GM18951 (cell line): ENCODE data around the gene SLU7.
"Not testable (repeated sequence)": the region's sequence is repeated elsewhere in the genome, so short reads cannot be mapped to it uniquely, and the experiment has no call there.

Experiments
- POLR2A ChIP-seq: IDR thresholded peaks from 4 replicates; pipeline ENCODE4 v1.6.1; 2011; ENCODE audit warnings: mild to moderate bottlenecking; ENCODE audit not compliant: insufficient read length, insufficient read depth; ENCODE audit errors: extremely low read depth
- in situ Hi-C: fragments of 300-500 bp; cut with MboI; formaldehyde crosslinking; loops from one replicate; pipeline ENCODE4 v1.12.0; 2022; ENCODE audit warnings: low sequenced_read_pairs, mixed read lengths, inconsistent platforms; ENCODE audit not compliant: unreplicated experiment

Gene SLU7

DNA sequence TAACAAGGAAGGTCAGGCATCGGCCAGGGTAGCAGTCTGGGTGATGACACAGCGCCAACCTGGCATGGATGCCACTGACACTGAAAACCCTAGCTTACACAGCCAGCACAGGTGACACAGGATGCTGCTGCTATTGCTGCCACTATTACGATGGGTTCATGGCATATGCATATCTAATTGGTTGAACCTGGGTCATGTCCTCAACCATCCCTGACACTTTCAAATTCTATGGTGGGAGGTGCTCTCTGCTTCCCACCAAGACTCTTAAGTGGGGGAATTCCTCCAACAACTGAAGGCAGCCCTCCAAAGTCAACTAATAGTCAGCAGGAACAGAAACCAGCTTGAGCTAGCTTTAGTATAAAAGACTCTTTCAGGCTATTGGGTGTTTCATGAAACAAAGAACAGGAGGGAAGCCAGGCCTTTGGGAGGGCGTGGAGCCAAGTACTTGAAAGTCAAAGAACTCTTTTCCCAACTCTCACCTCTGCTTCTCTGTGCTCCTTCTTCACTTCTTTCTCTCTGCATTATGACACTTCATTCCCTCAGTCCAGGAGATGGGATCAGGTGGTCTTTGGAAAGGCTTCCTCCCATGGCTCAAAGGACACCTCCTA, 24.0 kb upstream of the SLU7 start:
- TF ChIP-seq POLR2A = peak; percentile 31
- in situ Hi-C loops = no loop called here

DNA sequence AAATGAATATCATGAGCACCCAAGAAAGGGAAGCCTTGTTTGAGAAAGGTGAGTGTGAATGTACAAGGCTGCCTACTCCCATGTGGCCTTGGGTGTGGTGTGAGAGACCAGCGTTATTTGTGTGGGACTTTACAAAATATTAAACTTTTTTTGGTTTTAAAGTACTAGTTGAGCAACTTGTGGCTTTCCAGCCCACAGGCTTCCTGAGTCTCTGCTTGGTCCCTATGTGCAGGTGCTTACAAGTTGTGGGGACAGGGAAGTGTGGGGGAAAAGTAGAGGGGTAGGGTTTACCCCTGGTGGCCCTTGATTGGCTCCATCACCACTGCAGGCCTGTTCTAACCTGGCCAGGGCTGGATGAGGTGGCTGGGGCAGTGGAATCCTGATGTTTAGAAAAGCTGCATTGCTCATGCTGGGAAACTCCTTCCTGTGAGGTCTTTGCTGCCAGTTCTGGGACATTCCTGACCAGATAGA, 22.5 kb upstream of the SLU7 start:
- TF ChIP-seq POLR2A = no peak
- in situ Hi-C loops = no loop called here

DNA sequence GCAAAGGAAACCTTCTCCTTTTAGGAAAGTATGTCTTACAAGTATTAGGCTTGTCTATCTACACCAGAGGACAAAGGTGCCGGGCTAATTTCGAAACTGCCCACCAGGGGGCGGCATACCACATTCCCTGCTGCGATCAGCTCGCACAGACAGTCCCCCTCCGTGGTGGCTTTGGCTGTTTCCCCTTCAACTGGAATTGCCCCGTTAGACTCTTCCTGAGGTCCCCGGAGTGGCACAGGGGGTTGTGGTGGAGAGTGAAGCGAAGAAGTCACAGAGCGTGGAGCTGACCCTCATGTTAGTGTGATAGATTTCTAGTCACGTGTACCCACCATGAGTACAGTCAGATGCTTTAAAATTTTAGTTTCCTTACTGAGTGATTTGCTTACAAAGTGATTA, 20.3 kb upstream of the SLU7 start:
- in situ Hi-C loops = no loop called here
- TF ChIP-seq POLR2A = peak; percentile 43

DNA sequence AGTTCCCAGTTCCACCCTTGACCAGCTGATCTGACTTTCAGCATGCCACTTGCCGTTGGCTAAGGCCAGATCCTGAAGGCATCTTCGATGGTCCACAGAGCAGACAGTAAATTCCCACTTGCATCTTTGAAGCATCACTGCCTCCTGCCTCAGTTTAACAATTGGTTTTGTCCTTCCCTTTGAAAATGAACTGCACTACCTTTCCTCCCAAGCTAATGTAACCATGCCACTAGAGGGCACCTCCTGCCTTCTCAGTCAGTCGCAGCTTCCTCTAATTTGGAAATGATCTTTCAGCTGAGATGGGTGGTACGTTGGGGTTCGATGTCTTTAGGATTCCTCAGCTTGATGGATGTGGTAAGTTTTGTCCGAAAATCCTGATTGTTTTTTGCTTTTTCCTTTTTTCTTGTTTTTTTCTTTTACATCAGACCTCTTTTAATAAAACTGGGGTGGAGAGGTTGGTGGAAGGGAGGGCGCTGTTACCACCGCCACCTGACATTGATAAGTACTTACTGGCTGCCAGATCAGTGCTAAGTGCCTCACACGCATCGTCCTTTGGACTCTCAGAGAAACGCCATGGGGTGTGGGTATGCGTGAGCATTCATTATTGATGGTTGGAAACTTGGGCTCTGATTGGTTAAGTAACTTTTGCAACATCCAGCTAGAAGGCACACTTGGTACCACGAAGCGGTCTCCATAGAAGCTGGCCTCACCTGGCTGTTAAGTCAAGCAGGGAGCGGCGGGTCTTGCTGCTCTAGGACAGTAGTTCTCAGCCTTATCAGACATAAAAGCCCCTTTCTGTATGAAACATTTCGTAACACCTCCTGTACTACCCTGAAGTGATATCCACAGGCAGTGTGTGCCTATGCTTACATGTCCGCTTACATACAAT, 19.7 kb upstream of the SLU7 start:
- TF ChIP-seq POLR2A = peak; percentile 34
- in situ Hi-C loops = no loop called here

DNA sequence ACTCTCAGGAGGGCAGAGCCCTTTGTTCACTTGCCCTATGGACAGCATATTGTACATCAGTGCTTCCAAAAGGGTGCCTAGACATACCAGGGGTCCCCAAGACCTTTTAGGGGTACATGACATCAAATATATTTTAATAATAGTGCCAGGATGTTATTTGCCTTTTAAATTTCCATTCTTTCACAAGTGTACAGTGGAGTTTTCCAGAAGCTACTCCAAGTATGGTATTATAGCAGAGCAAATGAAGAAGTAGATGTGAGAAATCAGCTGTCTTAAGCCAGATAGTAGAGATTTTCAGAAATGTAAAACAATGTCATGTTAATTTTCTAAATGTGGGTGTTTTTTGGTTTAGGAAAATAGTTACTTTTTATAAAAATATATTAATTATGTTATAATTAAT, 18.4 kb upstream of the SLU7 start:
- in situ Hi-C loops = no loop called here
- TF ChIP-seq POLR2A = no peak

DNA sequence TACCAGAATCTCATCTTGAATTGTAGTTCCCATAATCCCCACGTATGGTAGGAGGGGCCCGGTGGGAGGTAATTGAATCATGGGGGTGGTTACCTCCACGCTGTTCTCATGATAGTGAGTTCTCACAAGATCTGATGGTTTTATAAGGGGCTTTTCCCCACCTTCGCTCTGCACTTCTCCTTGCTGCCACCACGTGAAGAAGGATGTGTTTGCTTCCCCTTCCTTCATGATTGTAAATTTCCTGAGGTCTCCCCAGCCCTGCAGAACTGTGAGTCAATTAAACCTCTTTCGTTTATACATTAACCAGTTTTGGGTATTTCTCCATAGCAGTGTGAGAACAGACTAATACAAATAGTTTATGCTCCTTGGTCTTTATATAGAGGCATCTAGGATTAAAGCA, 17.8 kb upstream of the SLU7 start:
- in situ Hi-C loops = not testable (repeated sequence)

DNA sequence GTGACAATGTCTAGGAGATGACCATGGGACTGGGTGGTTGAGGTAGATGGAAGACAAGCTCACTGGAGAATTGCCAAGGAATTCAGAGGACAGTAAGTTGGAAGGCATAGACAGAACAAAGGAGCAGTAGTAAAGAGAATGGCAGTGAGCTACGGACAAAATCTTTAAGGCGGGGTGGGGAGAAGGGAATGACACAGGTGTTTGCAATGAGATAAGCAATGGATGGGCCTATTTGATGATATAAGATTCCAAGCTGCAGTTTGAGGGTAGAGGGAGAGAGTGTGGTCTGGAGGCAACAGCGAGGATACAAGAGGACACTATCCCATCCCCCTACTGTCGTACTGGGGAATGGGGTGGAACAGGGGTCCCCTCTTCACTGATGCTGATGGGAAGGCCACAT, 17.1 kb upstream of the SLU7 start:
- in situ Hi-C loops = no loop called here
- TF ChIP-seq POLR2A = no peak

DNA sequence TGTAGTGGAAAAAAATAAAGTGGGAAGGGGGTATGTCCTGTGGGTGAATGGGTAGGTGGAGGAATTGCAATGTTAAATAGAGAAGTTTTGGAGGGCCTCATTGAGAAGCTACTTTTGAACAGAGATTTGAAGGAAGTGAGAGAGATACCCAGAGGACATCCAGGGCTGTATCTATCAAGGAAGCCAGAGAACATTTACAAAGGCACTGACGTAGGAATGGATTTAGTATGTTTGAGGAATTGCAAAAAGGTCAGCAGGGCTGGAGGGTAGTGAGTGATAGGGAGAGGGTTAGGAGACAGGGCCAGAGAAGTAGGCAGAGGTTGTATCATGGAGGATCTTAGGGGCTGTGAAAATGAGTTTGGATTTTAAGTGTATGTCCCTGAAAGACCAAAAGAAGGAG, 16.7 kb upstream of the SLU7 start:
- in situ Hi-C loops = no loop called here
- no peak for TF ChIP-seq POLR2A

DNA sequence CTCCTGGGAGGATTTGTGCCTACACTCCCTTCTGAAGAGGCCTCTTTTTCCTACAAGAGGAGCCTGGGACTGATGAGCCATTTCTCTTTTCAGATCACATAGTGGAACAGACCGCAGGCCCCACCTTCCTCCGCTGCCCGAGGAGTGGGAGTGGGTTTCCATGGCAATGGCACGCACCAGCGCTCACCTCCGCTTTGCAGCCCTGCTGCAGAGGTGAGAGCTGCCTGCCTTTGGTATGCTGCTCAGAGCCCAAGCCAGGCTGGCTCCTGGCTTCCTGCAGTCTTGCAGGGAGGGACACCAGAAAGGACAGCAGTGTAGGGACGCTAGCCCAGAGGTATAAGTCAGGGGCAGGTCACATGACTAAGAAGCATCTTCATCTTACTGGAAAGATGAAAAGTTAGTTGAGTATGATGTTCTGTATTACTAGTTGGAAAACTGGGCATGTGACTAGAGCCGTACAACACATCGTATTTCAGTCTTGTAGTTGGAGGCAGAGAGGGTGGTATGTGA, 15.2 kb upstream of the SLU7 start:
- TF ChIP-seq POLR2A = no peak
- in situ Hi-C loops = no loop called here

DNA sequence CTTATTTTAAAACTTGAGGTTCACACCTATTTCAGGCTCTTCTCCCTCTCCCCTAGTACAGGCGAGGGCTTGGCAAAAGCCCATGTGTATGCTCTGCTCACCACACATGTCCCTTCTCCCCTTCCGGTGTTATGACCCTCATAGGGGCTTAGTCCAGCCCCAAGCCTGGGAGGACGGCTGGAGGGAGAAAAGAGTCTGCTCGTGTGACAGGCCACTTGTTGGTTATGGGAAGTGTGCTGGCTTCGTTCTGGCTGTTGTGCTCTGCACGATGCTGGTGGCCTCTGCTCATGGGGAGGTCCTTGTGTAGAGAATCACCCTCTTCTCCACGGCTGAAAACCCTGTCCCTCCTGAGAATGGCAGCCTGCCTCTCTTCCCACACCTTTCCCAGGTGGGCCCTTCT, 13.9 kb upstream of the SLU7 start:
- TF ChIP-seq POLR2A = no peak
- in situ Hi-C loops = no loop called here

DNA sequence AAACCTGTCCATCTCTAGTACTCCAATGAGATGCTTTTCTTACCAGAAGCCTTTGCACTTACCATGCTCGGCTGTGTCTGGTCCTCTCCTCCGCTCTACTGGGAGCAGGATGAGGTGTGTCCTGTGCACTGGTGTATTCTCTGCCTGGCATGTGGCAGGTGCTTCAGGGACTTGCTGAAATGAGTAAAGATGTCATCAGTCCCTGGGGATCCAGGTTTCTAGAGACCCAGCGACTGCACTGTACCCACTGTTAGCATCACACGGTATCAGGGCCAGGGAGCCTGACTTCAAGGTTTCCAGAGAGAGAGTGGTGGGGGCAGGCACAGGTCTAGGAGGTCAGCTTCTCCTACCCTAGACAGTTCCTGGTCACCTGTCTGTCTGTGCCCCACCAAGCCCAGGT, 13.3 kb upstream of the SLU7 start:
- TF ChIP-seq POLR2A = no peak
- in situ Hi-C loops = no loop called here

DNA sequence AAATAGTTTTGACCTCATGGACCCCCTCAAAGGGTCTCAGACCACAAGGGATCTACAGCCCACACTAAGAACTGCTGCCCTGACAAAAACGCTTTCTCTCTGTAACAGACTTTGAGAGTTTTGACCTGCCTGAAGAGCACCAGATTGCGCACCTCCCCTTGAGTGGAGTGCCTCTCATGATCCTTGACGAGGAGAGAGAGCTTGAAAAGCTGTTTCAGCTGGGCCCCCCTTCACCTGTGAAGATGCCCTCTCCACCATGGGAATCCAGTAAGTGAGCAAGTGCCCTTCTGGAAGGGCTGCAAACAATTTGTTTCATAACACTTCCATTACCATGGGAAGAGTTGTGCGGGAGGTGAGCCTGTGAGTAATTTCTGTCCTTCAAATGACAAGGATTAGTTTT, 8.7 kb upstream of the SLU7 start:
- in situ Hi-C loops = no loop called here
- TF ChIP-seq POLR2A = no peak

DNA sequence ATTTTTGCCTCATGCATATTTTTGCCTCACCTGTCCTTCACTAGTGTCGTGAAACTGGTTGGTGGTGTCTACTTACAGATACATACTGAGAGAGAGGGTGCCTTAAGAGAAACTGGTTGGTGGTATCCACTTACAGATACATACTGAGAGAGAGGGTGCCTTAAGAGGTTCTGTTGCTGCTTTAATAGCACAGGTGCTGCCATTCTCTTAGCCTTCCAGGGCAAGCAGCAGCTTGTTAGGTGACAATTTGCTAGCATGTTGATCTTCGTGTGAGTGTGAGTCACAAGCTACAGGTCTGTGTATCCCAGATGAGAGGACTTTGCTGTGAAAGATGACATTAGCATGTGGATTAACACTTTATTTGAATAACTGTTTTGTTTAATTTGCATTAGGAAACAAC, 4.2 kb upstream of the SLU7 start:
- in situ Hi-C loops = no loop called here

More for the DNA sequence above, 4.2 kb upstream of the SLU7 start:
- TF ChIP-seq POLR2A = no peak
